ENCODE data around the gene STEAP2.

DNA sequence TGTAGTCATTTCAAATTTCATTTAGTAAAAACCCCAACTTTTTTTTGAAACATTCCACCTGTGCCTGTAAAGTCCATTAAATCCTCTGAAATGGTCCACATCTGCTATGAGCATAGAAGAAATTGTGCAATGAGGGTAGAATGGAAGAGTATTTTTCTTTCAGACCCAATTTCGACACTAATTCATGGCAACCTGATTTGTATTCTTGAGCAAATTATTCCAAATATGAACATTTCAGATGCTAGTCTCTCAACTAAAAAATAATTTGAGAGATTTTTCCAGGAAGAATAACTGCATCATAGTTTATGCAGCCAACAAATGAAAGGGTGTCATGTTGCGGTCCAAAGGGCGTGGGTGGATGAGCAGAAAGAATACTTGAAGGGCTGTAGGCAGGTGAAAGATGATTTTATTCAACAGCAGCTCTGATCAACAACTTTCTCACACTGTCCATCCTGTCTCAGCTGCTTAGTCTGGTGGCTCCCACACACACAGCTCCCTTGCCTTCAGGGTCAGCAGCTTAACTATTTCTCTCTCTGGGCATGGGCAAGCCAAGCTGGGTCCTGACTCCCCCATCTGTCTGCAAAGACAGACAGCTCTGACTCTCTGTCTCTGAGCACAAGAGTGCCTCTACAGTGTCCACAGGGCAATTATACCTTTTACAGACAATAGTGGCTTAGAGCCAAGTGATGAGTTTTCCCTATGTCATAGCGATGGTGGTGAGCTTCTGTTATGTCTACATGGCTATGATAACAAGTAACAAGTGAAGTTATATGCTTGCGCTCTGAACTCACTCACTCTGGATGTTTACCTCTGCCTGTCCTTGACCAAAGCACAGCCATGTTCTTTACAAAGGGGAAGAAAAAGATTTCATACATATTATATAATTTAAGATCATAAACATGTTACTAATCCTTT is 11.5 kb downstream of the STEAP2 start:
- TF ChIP-seq, protein P1, sequence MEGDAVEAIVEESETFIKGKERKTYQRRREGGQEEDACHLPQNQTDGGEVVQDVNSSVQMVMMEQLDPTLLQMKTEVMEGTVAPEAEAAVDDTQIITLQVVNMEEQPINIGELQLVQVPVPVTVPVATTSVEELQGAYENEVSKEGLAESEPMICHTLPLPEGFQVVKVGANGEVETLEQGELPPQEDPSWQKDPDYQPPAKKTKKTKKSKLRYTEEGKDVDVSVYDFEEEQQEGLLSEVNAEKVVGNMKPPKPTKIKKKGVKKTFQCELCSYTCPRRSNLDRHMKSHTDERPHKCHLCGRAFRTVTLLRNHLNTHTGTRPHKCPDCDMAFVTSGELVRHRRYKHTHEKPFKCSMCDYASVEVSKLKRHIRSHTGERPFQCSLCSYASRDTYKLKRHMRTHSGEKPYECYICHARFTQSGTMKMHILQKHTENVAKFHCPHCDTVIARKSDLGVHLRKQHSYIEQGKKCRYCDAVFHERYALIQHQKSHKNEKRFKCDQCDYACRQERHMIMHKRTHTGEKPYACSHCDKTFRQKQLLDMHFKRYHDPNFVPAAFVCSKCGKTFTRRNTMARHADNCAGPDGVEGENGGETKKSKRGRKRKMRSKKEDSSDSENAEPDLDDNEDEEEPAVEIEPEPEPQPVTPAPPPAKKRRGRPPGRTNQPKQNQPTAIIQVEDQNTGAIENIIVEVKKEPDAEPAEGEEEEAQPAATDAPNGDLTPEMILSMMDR (IDR thresholded peaks at IDR 0.05; ENCODE audit: borderline replicate concordance, extremely low read depth, low read length, poor library complexity, severe bottlenecking) = no peak
- no peak for TF ChIP-seq EZH2 (IDR thresholded peaks at IDR 0.05; ENCODE audit: borderline replicate concordance, low read depth, low read length, severe bottlenecking)

Data from DND-41 (cell line).